IPS-18c (cell line): ENCODE results near the gene ABCC1.
"Not testable (repeated sequence)": the region's sequence is repeated elsewhere in the genome, so short reads cannot be mapped to it uniquely, and the experiment has no call there.

ENCODE experiments used
- H3K4me3 ChIP-seq: 2 replicates; pipeline ENCODE4 v1.7.0; 2013; ENCODE audit warnings: low read depth, mild to moderate bottlenecking, low read length, moderate library complexity; ENCODE audit not compliant: insufficient read depth
- H3K9me3 ChIP-seq: one replicate; pipeline ENCODE4 v1.6.1; 2013; ENCODE audit warnings: mild to moderate bottlenecking, low read length, moderate library complexity; ENCODE audit not compliant: control insufficient read depth, insufficient read depth

The ABCC1 gene

DNA sequence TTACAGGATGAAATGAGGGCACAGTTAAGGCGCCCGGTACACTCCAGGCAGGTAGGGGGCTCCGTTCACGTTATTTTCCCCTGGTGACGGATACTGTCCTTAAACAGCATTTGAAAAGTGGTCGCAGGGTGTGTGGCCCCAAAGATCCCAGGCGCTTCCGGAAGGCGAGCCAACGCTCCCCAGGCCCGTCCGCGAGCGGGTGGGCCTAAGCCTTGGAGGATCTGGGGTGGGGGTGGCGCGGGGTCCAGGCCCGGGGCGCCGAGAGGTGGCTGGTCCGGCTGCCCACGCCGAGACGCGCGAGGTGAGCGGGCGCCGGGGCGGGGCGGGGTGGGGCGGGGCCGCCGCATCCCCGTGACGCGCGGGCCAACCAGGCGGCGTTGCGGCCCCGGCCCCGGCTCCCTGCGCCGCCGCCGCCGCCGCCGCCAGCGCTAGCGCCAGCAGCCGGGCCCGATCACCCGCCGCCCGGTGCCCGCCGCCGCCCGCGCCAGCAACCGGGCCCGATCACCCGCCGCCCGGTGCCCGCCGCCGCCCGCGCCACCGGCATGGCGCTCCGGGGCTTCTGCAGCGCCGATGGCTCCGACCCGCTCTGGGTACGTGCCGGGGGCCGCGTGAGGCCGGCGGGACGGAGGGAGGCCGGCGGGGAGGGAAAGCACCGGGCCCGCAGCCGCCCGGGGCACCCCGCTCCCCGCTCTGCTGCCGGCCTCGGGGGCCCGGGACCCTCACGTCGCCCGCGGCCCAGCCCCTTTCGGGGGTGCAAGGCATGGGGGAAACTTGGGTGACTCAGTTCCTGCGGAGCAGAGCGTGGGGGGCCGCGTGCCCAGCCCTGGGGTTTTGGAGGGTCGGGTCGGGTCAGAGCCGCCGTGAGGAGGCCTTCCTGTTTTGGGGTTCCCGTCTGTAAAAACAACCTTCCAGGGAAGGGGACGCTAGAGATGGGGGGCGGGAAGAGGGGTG lies at the start of gene ABCC1:
ABCC1 (plus strand) TSS at position 407 of the 951 bp plus-strand sequence; CDS start at position 543, 136 bp downstream.
- no peaks in the 10 kb centered on the region for H3K9me3 ChIP-seq

DNA sequence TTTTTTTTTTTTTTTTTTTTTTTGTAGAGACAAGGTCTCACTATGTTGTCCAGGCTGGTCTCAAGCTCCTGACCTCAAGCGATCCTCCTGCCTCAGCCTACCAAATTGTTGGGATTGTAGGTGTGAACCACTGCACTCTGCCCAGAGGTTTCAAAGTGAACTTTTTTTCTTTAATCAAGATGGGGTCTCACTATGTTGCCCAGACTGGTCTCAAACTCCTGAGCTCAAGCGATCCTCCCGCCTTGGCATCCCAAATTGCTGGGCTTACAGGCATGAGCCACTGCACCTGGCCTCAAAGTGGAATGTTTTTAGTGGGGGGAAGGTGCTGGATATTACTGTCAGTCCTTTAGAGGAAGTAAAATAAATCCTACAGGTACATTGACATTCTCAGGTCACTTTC lies 49.1 kb upstream of the ABCC1 start:
- no peak overlapping the region for H3K4me3 ChIP-seq

More for the DNA sequence above, at the start of gene ABCC1:
- peak within 1 kb of the TSS; percentile 78 for H3K4me3 ChIP-seq

DNA sequence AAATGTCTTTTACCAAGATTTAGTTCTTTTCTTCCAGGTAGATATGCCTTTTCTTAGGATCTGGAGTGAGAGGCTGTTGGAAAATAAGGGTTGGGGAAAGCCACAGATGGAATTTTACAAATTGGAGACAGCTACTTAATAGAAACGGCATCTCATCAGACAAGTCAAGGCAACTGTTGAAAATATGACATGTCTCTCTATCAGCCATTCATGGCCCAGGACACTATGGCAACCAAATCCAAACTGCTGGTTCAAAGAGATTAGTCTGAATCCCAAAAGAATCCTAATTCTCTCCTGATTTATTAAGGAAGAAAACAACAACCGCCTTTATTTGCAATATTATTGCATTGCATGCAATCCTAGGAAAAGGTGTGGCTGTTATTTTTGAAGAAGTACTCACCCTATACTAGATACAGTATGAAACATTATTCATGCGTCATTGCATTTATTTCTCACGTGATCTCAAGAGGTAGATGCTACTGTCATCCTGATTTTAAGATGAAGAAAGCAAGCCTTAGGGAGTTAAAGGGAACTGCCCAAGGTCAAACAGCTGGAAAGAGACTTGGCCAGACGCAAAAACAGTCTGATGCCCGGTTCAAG lies 48.4 kb upstream of the ABCC1 start:
- Histone ChIP-seq H3K9me3 (no peaks in the 10 kb centered on the region), H3K4me3 (no peak overlapping the region)

More for the DNA sequence above, 49.1 kb upstream of the ABCC1 start:
- H3K9me3 ChIP-seq = no peaks in the 10 kb centered on the region

DNA sequence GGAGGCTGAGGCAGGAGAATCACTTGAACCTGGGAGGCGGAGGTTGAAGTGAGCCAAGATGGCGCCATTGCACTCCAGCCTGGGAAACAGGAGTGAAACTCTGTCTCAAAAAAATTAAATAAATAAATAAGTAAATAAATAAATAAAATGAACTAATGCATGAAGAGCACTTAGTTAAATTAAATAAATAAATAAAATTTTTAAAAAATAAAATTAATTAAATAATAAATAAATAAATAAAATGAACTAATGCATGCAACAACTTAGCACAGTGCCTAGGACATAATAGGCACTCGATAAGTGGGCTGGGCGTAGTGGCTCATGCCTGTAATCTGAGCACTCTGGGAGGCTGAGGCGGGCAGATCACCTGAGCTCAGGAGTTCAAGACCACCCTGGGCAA lies 45.5 kb upstream of the ABCC1 start:
- Histone ChIP-seq H3K4me3 (no peak overlapping the region), H3K9me3 (no peaks in the 10 kb centered on the region)

DNA sequence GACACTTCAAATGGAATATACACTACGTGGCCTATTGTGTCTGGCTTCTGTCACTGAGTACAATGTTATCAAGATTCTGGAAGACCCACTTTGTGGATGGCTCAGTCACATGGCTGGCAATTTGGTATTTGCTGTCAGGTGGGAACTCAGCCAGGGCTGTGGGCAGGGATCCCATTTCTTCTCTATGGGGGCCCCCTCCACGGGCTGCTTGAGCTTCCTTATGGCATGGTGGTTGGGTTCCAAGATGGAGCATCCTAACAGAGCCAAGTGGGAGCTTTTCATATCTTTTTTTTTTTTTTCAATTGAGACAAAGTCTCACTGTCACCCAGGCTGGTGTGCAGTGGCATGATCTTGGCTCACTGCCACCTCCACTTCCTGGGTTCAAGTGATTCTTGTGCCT lies 43.0 kb upstream of the ABCC1 start:
- Histone ChIP-seq H3K9me3 (no peaks in the 10 kb centered on the region), H3K4me3 (no peak overlapping the region)

DNA sequence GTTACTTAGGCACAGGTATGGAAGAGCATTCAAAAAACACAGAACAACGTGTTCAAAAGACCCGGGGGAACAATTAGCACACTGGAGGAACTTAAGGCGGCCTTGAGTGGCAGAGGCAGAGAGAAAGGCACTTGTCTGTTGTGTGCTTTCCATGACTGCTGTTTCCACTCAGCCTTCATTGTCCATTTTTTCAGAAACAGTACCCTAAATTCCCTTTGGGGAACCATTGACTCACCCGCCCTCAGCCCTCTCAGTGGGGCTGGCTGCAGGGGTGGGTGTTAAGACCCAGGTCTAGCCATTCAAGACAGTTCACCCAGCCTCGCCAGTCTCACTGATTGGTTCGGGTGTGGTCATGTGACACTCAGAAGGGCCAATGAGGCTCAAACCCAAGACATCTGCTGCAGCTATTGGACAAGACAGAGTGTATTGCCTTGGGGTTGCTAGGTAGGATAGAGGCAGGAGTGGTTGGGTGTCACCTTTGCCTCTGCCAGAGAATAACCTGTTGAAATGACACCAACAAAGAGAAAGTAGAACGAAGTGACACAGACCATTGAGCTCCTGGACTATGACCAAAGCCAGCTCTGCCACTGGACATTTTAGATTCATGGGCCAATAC lies 41.4 kb upstream of the ABCC1 start:
- Histone ChIP-seq H3K9me3 (no peaks in the 10 kb centered on the region), H3K4me3 (no peak overlapping the region)

DNA sequence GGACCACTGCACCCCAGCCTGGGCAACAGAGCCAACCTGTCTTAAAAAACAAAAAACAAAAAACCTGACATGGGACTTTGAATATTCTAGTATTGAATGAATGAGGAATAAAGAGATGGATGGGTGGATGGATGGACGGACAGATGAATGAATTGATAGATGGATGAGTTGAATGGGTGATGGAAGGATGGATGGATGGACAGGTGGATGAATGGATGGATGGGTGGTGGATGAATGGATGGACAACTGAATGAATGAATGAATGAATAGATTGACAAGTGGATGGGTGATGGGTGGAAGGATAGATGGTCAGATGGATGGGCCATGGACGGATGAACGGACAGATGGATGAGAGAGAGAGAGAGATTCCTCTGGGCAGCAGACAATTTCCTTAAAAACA lies 38.2 kb upstream of the ABCC1 start:
- no peak overlapping the region for H3K4me3 ChIP-seq
- H3K9me3 ChIP-seq = no peaks in the 10 kb centered on the region

DNA sequence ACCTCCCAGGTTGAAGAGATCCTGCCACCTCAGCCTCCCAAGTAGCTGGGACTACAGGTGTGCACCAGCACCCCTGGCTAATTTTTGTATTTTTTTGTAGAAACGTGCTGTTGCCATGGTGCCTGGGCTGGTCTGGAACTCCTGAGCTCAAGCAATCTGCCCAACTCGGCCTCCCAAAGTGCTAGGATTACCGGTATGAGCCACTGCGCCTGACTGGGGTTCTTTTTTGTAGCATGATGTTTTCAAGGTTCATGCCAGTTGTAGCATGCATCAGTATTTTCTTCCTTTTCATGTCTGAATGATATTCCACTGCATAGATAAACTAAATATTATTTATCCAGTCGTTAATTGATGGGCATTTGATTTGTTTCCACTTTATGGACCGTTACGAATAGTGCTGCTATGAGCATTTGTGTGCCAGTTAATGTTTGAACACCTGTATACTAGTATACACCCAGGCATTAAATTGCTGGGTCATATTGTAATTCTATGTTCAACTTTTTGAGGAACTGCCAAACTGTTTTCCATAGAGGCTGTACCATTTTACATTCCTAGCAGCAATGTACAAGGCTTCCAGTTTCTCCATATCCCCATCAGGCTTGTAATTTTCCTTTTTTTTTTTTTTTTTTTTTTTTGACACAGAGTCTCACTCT lies 36.2 kb upstream of the ABCC1 start:
- Histone ChIP-seq H3K9me3 (no peaks in the 10 kb centered on the region), H3K4me3 (no peak overlapping the region)

DNA sequence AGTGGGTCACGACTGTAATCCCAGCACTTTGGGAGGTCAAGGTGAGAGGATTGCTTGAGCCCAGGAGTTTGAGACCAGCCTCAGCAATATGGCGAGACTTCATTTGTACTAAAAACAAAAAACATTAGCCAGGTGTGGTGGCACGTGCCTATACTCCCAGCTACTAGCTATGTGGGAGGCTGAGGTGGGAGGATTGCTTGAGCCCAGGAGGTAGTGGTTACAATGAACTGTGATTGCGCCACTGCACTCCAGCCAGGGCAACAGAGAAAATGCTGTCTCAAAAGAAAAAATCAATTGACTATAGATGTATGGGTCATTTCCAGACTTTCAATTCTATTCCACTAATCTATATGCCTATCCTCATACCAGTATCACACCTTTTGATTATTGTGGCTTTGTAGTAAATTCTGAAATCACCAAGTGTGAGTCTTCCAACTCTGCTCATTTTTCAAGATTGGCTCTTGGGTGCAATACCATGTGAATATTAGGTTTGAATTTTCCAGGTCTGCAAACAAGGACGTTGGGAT lies 33.8 kb upstream of the ABCC1 start:
- Histone ChIP-seq H3K9me3 (peaks cover 2% of the 10 kb centered on the region), H3K4me3 (no peak overlapping the region)

DNA sequence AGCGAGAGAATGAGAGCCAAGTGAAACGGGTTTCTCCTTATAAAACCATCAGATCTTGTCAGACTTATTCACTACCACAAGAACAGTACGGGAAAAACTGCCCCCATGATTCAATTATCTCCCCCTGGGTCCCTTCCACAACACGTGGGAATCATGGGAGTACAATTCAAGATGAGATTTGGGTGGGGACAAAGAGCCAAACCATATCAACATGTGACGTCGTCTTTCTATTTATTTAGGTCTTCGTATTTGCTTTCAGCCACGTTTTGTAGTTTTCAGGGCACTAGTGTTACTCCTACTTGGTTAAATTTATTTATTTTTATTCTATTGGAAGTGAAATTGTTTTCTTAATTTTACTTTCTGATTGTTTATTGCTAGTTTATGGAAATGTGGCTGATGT lies 33.1 kb upstream of the ABCC1 start:
- H3K9me3 ChIP-seq = peaks cover 2% of the 10 kb centered on the region

DNA sequence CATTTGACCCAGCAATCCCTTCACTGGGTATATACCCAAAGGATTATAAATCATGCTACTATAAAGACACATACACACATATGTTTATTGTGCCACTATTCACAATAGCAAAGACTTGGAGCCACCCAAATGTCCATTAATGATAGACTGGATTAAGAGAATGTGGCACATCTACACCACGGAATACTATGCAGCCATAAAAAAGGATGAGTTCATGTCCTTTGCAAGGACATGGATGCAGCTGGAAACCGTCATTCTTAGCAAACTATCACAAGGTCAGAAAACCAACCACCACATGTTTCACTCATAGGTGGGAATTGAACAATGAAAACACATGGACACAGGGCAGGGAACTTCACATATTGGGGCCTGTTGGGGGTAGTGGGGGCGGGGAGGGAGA lies 31.1 kb upstream of the ABCC1 start:
- not testable (repeated sequence) for H3K4me3 ChIP-seq, H3K9me3 ChIP-seq

More for the DNA sequence above, 33.1 kb upstream of the ABCC1 start:
- H3K4me3 ChIP-seq = no peak overlapping the region

DNA sequence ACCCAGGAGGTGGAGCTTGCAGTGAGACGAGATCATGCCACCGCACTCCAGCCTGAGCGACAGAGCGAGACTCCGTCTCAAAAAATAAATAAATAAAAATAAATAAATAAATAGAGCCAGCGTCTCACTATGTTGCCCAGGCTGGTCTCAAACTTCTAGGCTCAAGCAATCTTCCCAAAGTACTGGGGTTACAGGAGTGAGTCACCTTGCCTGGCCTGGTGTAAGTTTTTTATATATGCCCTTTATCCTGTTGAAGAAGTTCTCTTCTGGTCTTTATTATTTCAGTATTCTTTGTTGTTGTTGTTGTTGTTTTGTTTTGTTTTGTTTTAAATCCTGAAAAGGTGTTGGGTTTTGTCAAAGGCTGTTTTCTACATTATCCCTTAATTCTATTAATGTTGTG lies 30.1 kb upstream of the ABCC1 start:
- no peak overlapping the region for H3K4me3 ChIP-seq
- H3K9me3 ChIP-seq = peaks cover 2% of the 10 kb centered on the region

DNA sequence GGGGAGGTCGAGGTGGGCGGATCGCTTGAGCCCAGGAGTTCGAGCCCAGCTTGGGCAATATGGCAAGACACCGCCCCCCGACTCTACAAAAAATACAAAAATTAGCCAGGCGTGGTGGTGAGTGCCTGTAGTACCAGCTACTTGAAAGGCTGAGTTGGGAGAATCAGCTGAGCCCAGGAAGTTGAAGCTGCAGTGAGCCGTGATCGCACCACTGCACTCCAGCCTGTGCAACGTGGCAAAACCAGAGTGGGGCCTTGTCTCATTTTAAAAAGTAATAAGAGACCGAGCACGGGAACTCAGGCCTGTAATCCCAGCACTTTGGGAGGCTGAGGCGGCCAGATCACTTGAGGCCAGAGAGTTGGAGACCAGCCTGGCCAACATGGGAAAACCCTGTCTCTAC lies 24.4 kb upstream of the ABCC1 start:
- no peak overlapping the region for H3K4me3 ChIP-seq
- H3K9me3 ChIP-seq = no peaks in the 10 kb centered on the region

DNA sequence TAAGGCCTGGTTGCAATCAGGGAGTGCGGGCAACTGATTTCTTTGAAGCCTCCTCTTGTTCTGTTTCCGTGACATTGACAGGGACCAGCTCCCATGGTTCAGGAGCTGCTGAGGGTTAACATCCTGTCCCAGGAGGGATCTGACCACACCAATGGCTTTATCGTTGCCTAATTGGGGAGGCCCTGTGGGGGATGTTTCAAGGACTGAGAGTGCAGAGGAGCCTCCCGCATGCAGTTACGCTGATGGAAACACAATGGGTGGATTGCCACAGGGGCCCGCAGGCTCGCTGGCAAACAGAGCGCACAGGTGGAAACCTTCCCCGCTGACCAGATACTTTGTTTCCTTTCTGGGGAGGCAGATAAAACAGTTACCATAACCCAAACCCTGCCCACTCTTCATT lies 23.8 kb upstream of the ABCC1 start:
- Histone ChIP-seq H3K4me3 (no peak overlapping the region), H3K9me3 (no peaks in the 10 kb centered on the region)

DNA sequence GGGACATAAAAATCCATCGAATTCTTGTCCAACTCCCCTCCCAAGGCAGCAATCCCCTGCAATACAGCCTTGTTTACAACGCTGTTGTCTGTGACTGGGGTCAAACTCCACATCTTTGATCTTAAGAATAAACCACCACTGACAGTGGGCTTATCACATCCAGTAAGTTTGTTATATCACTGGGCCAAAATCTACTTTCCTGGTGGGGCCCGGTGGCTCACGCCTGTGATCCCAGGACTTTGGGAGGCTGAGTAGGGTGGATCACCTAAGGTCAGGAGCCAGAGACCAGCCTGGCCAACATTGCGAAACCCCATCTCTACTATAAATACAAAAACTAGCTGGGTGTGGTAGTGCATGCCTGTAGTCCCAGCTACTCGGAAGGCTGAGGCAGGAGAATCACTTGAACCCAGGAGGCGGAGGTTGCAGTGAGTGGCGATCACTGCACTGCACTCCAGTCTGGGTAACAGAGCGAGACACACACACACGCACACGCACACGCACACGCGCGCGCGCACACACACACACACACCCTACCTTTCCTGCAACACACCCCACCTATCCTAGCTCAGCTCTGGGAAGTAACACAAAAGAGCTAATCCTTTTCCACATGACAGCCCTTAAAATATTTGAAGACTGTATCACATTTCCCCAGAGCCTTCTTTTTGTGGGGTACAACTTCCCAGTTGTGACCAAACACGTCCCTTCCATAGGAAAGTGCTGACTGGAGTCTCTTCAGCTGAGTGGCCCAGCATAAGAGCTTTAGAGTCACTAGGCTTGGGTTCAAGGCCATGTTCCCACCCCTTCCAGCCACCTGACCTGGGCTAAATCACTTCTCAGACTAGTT lies 20.9 kb upstream of the ABCC1 start:
- Histone ChIP-seq H3K9me3 (no peaks in the 10 kb centered on the region), H3K4me3 (no peak overlapping the region)

DNA sequence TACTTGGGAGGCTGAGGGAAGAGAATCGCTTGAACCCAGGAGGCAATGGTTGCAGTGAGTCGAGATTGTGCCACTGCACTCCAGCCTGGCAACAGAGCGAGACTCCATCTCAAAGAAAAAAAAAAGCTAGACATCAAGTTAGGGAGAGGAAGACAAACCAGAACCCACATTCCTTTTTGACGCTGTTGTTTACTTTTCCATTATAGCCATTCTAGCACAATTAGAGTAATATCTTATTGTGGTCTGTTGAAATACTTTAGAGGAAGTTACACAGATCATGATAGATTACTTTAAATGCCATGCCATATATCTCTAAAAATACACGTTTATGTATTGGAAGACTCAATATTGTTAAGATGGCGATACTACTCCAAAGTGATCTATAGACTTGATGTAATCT lies 16.5 kb upstream of the ABCC1 start:
- no peak overlapping the region for H3K4me3 ChIP-seq
- H3K9me3 ChIP-seq = no peaks in the 10 kb centered on the region

DNA sequence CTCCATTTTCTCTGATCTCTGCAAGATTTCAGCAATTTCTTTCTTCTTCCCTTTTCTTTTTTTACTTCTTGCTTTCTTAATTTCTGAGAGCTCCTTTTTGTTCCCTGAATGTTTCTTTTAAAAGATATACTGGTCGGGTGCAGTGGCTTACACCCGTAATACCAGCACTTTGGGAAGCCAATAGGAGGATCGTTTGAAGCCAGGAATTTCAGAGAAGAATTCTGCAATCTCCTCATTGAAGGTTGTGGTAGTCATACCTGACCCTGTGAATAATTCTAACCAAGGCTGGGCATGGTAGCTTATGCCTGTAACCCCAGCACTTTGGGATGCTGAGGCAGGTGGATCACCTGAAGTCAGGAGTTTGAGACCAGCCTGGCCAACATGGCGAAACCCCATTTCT lies 15.6 kb upstream of the ABCC1 start:
- Histone ChIP-seq H3K9me3 (no peaks in the 10 kb centered on the region), H3K4me3 (no peak overlapping the region)
